WTC11 (cell line): Measurements from ENCODE around the gene ADGRB2. TPM values are rescaled to one million over a fixed set of nuclear protein-coding genes. Genes with fewer than 3 reads are reported as not detected.
A peak's percentile ranks its signal among the peaks of the same experiment; 100 is the strongest.

Experiments
- ATAC-seq: fragments of 200-7000 bp; cut with Tn5 transposase; 2 replicates; pipeline ENCODE4 v1.10.0; 2021; ENCODE audit warnings: mild to moderate bottlenecking, moderate library complexity
- CTCF ChIA-PET: fragments of 300-600 bp; sonication (Branson Sonifier 250); formaldehyde crosslinking; loops from one replicate; lab custom pipeline; 2021; ENCODE audit warnings: antibody characterized with exemption; lab: Charles Lee
- POLR2A ChIA-PET: fragments of 350-600 bp; sonication (Branson Sonifier 250); formaldehyde crosslinking; loops from one replicate; lab custom pipeline; 2021; ENCODE audit warnings: antibody characterized with exemption; lab: Charles Lee
- DNase-seq: peaks from one replicate; pipeline ENCODE4 v3.0.0; 2021; ENCODE audit warnings: low spot score
- H3K27ac Mint-ChIP-seq: 2 replicates; pipeline ENCODE4 v1.8.0; 2021; ENCODE audit warnings: mixed read lengths
- H3K27me3 Mint-ChIP-seq: 2 replicates; pipeline ENCODE4 v1.8.0; 2021; ENCODE audit warnings: low read depth, mild to moderate bottlenecking, moderate library complexity, mixed read lengths
- H3K36me3 Mint-ChIP-seq: 2 replicates; pipeline ENCODE4 v1.8.0; 2021; ENCODE audit warnings: mixed read lengths
- H3K4me1 Mint-ChIP-seq: 2 replicates; pipeline ENCODE4 v1.8.0; 2022; ENCODE audit warnings: mixed read lengths
- H3K4me3 Mint-ChIP-seq: 2 replicates; pipeline ENCODE4 v1.8.0; 2021; ENCODE audit warnings: mild to moderate bottlenecking, moderate library complexity, mixed read lengths
- H3K9me3 Mint-ChIP-seq: 2 replicates; pipeline ENCODE4 v1.8.0; 2021; ENCODE audit warnings: mixed read lengths
- GABPB1 ChIP-seq: sonication (generic); formaldehyde crosslinking; IDR thresholded peaks from 2 replicates; pipeline ENCODE4 v1.8.1; 2023; ENCODE audit warnings: mild to moderate bottlenecking, missing genetic modification reagents
- GTF2I ChIP-seq: fragments of 250-450 bp; sonication (Bioruptor Pico); conservative IDR thresholded peaks from 2 replicates; pipeline ENCODE4 v1.4.0; 2021; ENCODE audit warnings: mild to moderate bottlenecking
- NR2C2 ChIP-seq: sonication (generic); formaldehyde crosslinking; IDR thresholded peaks from 2 replicates; pipeline ENCODE4 v1.8.0; 2022; ENCODE audit warnings: mild to moderate bottlenecking, missing genetic modification reagents
- SP1 ChIP-seq: sonication (generic); formaldehyde crosslinking; conservative IDR thresholded peaks from 2 replicates; pipeline ENCODE4 v1.8.1; 2022; ENCODE audit warnings: missing genetic modification reagents
- TCF7 ChIP-seq: sonication (generic); formaldehyde crosslinking; IDR thresholded peaks from 2 replicates; pipeline ENCODE4 v1.8.0; 2022; ENCODE audit warnings: mild to moderate bottlenecking, low read depth, missing genetic modification reagents, moderate library complexity
- ZNF317 ChIP-seq: sonication (generic); formaldehyde crosslinking; IDR thresholded peaks from 2 replicates; pipeline ENCODE4 v1.8.1; 2023; ENCODE audit warnings: low read depth, mild to moderate bottlenecking, moderate library complexity, missing genetic modification reagents, borderline replicate concordance
- ZNF671 ChIP-seq: fragments of 250-450 bp; sonication (Bioruptor Pico); IDR thresholded peaks from 2 replicates; pipeline ENCODE4 v1.8.0; 2021; ENCODE audit warnings: mild to moderate bottlenecking
- total RNA-seq: library from RNA; stranded (reverse); gene quantifications from 3 replicates; pipeline ENCODE4 v1.2.3, GENCODE V29; 2021
- TF ChIP-seq, protein P1 (sequence below): sonication (generic); formaldehyde crosslinking; IDR thresholded peaks from 2 replicates; pipeline ENCODE4 v1.8.0; 2023; ENCODE audit warnings: mild to moderate bottlenecking, missing genetic modification reagents
- TF ChIP-seq, protein P2 (sequence below): fragments of 200-600 bp; IDR thresholded peaks from 2 replicates; pipeline ENCODE4 v1.8.0; 2022; ENCODE audit warnings: antibody characterized with exemption
- TF ChIP-seq, protein P3 (sequence below): fragments of 250-450 bp; sonication (Bioruptor Pico); IDR thresholded peaks from 2 replicates; pipeline ENCODE4 v1.9.0; 2021; ENCODE audit warnings: moderate library complexity, mild to moderate bottlenecking, inconsistent platforms, borderline replicate concordance
- TF ChIP-seq, protein P4 (sequence below): sonication (generic); formaldehyde crosslinking; IDR thresholded peaks from 2 replicates; pipeline ENCODE4 v1.8.1; 2023; ENCODE audit warnings: mild to moderate bottlenecking, moderate library complexity, missing genetic modification reagents

Gene ADGRB2
- total RNA-seq, 1 experiment from 2014 or later = 39.3 TPM

DNA sequence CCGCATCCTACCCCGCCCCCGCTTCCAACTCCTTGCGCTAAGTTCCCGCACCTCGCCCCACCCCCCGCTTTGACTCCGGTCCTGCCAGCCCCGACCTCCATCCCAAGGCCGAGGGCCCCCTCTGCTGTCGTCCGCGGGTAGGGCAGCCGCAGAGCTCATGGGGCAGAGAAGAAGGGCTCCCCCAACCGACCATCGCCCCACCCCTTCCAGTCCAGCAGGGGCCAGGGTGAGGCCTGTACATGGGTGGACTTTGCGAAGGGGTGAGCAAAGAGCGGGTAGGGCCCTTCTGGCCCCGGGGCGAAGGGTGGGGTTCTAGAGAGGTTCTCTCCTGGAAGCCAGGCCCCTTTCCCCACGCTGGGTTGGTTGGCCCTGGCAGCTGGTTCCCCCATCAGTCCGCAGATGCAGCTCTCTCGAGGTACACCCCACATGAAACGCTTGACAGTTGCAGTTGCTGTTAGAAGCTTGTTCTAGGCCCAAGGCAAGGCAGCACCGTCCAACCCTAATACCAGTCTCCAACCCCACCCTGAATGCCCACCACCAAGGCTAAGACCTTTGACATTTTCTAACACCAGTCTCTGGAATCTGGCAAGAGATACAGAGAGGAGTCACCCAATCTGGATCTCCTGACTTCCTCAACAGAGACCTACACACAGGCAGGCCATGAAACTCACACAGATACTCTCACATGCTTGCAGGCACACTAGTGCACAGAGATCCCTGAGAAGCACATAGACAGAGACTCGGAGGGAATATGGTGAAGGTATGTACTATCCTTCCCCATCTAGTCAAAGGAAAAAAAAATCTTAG, 25.3 kb upstream of the ADGRB2 start:
- TF ChIP-seq TCF7 = no peak
- TF ChIP-seq, protein P1, sequence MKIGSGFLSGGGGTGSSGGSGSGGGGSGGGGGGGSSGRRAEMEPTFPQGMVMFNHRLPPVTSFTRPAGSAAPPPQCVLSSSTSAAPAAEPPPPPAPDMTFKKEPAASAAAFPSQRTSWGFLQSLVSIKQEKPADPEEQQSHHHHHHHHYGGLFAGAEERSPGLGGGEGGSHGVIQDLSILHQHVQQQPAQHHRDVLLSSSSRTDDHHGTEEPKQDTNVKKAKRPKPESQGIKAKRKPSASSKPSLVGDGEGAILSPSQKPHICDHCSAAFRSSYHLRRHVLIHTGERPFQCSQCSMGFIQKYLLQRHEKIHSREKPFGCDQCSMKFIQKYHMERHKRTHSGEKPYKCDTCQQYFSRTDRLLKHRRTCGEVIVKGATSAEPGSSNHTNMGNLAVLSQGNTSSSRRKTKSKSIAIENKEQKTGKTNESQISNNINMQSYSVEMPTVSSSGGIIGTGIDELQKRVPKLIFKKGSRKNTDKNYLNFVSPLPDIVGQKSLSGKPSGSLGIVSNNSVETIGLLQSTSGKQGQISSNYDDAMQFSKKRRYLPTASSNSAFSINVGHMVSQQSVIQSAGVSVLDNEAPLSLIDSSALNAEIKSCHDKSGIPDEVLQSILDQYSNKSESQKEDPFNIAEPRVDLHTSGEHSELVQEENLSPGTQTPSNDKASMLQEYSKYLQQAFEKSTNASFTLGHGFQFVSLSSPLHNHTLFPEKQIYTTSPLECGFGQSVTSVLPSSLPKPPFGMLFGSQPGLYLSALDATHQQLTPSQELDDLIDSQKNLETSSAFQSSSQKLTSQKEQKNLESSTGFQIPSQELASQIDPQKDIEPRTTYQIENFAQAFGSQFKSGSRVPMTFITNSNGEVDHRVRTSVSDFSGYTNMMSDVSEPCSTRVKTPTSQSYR (CRISPR knock-in tag) = 0 out of 2 replicates have a peak, but pooled peaks have one; percentile 63
- TF ChIP-seq, protein P2, sequence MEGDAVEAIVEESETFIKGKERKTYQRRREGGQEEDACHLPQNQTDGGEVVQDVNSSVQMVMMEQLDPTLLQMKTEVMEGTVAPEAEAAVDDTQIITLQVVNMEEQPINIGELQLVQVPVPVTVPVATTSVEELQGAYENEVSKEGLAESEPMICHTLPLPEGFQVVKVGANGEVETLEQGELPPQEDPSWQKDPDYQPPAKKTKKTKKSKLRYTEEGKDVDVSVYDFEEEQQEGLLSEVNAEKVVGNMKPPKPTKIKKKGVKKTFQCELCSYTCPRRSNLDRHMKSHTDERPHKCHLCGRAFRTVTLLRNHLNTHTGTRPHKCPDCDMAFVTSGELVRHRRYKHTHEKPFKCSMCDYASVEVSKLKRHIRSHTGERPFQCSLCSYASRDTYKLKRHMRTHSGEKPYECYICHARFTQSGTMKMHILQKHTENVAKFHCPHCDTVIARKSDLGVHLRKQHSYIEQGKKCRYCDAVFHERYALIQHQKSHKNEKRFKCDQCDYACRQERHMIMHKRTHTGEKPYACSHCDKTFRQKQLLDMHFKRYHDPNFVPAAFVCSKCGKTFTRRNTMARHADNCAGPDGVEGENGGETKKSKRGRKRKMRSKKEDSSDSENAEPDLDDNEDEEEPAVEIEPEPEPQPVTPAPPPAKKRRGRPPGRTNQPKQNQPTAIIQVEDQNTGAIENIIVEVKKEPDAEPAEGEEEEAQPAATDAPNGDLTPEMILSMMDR = peak; percentile 70
- TF ChIP-seq GABPB1 = no peak
- no peak for TF ChIP-seq NR2C2 (CRISPR knock-in tag)
- TF ChIP-seq ZNF317 (CRISPR knock-in tag) = no peak
- TF ChIP-seq, protein P3, sequence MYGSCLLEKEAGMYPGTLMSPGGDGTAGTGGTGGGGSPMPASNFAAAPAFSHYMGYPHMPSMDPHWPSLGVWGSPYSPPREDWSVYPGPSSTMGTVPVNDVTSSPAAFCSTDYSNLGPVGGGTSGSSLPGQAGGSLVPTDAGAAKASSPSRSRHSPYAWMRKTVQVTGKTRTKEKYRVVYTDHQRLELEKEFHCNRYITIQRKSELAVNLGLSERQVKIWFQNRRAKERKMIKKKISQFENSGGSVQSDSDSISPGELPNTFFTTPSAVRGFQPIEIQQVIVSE (CRISPR knock-in tag) = no peak
- TF ChIP-seq, protein P4, sequence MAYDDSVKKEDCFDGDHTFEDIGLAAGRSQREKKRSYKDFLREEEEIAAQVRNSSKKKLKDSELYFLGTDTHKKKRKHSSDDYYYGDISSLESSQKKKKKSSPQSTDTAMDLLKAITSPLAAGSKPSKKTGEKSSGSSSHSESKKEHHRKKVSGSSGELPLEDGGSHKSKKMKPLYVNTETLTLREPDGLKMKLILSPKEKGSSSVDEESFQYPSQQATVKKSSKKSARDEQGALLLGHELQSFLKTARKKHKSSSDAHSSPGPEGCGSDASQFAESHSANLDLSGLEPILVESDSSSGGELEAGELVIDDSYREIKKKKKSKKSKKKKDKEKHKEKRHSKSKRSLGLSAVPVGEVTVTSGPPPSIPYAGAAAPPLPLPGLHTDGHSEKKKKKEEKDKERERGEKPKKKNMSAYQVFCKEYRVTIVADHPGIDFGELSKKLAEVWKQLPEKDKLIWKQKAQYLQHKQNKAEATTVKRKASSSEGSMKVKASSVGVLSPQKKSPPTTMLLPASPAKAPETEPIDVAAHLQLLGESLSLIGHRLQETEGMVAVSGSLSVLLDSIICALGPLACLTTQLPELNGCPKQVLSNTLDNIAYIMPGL (CRISPR knock-in tag) = 0 out of 2 replicates have a peak, but pooled peaks have one; percentile 69
- no peak for TF ChIP-seq ZNF671
- CTCF ChIA-PET = interaction anchor here (0.5 to 4.7 kb wide), 89 partner anchors 10 to 485 kb away, joined by 3 to 282 read pairs (median 5); partner anchors contain the start of genes ADGRB2, CCDC28B, COL16A1 and PEF1
- Mint-ChIP-seq H3K36me3 (no peaks in the 10 kb centered on the region), H3K4me3 (peak overlapping the region; percentile 83), H3K27me3 (no peaks in the 10 kb centered on the region), H3K9me3 (no peaks in the 10 kb centered on the region), H3K27ac (no peak overlapping the region), H3K4me1 (peaks cover 11% of the 10 kb centered on the region)
- DNase-seq (peak; percentile 100), ATAC-seq (peak; percentile 82)
- POLR2A ChIA-PET = interaction anchor here (0.7 to 1.5 kb wide), 7 partner anchors 11 to 390 kb away, joined by 3 to 13 read pairs (median 5); partner anchors contain the start of gene TXLNA

DNA sequence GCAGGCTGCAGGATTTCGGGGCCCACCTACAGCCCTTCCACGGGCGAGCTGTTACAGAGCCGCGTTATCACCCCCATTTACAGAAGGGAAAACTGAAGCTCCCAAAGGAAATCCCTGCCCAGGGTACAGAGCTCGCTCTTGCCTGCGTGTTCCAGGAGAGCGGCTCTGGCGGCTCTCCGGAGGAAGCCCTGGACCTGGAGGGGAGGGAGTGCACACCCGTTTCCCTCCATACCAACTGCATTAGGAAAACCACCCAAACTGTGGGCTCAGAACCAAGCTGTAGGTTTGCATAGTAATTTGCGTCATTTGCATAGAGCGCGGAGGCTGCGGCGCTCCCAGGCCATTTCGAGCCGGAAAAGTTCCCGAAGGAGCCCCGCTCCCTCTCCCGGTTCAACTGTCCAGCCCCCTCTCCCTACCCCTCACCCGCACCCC, 24.7 kb upstream of the ADGRB2 start:
- peak overlapping the region; percentile 83 for H3K4me3 Mint-ChIP-seq
- 0 out of 2 replicates have a peak, but pooled peaks have one; percentile 40 for TF ChIP-seq GTF2I (CRISPR knock-in tag)
- TF ChIP-seq SP1 (CRISPR knock-in tag) = no peak
- POLR2A ChIA-PET = interaction anchor here (0.7 to 1.5 kb wide), 7 partner anchors 12 to 391 kb away, joined by 3 to 13 read pairs (median 5); partner anchors contain the start of gene TXLNA
- H3K4me1 Mint-ChIP-seq = peaks cover 11% of the 10 kb centered on the region
- CTCF ChIA-PET = interaction anchor here (0.6 to 4.7 kb wide), 86 partner anchors 11 to 486 kb away, joined by 3 to 282 read pairs (median 6); partner anchors contain the start of genes ADGRB2, CCDC28B, COL16A1 and PEF1
- DNase-seq (no peak), ATAC-seq (peak; percentile 11)
- H3K27me3 Mint-ChIP-seq = no peaks in the 10 kb centered on the region
- no peaks in the 10 kb centered on the region for H3K36me3 Mint-ChIP-seq
- no peaks in the 10 kb centered on the region for H3K9me3 Mint-ChIP-seq
- H3K27ac Mint-ChIP-seq = no peak overlapping the region
